Mononuclear cell (primary cell): ENCODE results near the gene GTF2A1. TPM values are rescaled to one million over a fixed set of nuclear protein-coding genes. Genes with fewer than 3 reads are reported as not detected.
"Not testable (repeated sequence)": the region's sequence is repeated elsewhere in the genome, so short reads cannot be mapped to it uniquely, and the experiment has no call there.

Source experiments
- H3K27me3 ChIP-seq: 2 replicates; pipeline ENCODE4 v1.6.0; 2011; ENCODE audit warnings: low read length, control low read depth; ENCODE audit not compliant: insufficient read depth
- H3K4me1 ChIP-seq: 2 replicates; pipeline ENCODE4 v1.5.1; 2011; ENCODE audit warnings: mild to moderate bottlenecking, low read length, control low read depth; ENCODE audit not compliant: insufficient read depth
- H3K4me3 ChIP-seq: 2 replicates; pipeline ENCODE4 v1.5.1; 2011; ENCODE audit warnings: mild to moderate bottlenecking, low read length, moderate library complexity
- H3K9me3 ChIP-seq: 2 replicates; pipeline ENCODE4 v1.5.1; 2011; ENCODE audit warnings: low read depth, mild to moderate bottlenecking, control low read depth, low read length
- total RNA-seq: library from RNA; depleted of rRNA; stranded (reverse); fragments of >200 nt; gene quantifications from one replicate; pipeline ENCODE4 v1.2.3, GENCODE V29; 2012

Gene GTF2A1
- total RNA-seq, 1 donor: 12.4 TPM

GRCh38 chr14:81244431-81244830, 23.7 kb upstream of the GTF2A1 start:
- H3K27me3 ChIP-seq, H3K4me1 ChIP-seq, H3K9me3 ChIP-seq, H3K4me3 ChIP-seq: not testable (repeated sequence)

DNA sequence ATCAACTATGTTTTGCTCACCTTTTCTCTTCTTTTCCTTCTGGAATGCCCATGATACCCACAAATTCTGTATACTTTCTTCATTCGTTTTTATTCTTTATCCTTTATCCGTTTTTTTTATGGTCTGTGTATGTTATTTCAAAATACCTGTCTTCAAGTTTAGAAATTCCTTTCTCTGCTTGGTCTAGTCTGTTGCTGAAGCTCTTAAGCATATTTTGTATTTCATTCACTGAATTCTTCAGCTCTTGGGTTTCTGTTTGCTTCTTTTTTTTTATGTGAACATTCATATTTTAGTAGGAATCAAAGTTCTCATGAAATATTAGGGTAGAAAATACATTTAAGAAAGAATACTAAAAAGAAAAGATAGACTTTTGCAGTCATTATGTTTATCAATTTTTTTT, 22.7 kb upstream of the GTF2A1 start:
- H3K27me3 ChIP-seq: no peaks in the 10 kb centered on the region
- peaks cover 5% of the 10 kb centered on the region for H3K9me3 ChIP-seq
- no peaks in the 10 kb centered on the region for H3K4me1 ChIP-seq
- H3K4me3 ChIP-seq: no peak overlapping the region

DNA sequence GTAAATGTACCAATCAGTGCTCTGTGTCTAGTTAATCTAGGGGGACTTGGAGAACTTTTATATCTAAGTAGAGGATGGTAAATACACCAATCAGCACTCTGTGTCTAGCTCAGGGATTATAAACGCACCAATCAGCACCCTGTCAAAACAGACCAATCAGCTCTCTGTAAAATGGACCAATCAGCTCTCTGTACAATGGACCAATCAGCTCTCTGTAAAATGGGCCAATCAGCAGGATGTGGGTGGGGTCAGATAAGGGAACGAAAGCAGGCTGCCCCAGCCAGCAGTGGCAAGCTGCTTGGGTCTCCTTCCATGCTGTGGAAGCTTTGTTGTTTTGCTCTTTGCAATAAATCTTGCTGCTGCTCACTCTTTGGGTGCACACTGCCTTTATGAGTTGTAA, 16.1 kb upstream of the GTF2A1 start:
- H3K9me3 ChIP-seq, H3K4me3 ChIP-seq, H3K27me3 ChIP-seq, H3K4me1 ChIP-seq: not testable (repeated sequence)

GRCh38 chr14:81236138-81236537, 15.4 kb upstream of the GTF2A1 start:
- Histone ChIP-seq H3K9me3 (no peaks in the 10 kb centered on the region), H3K4me1 (no peaks in the 10 kb centered on the region), H3K4me3 (no peak overlapping the region), H3K27me3 (no peaks in the 10 kb centered on the region)

DNA sequence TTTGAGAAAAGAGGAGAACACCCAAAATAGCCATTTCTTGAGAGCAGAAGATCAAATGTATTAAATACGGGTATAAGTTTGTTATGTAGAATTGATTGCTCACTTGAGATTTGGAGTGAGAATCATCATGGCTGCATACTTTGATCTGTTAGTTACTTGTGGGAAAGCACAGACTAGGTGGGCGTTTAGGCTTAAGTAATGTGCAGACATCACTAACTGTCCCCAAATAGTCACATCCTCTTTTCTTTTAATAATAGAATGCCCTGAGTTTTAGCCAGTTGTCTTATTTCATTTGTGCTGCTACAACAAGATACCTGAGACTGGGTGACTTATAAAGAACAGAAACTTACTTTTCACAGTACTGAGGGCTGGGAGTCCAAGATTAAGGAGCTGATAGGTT, 14.3 kb upstream of the GTF2A1 start:
- Histone ChIP-seq H3K9me3 (no peaks in the 10 kb centered on the region), H3K4me3 (no peak overlapping the region), H3K27me3 (no peaks in the 10 kb centered on the region), H3K4me1 (no peaks in the 10 kb centered on the region)

DNA sequence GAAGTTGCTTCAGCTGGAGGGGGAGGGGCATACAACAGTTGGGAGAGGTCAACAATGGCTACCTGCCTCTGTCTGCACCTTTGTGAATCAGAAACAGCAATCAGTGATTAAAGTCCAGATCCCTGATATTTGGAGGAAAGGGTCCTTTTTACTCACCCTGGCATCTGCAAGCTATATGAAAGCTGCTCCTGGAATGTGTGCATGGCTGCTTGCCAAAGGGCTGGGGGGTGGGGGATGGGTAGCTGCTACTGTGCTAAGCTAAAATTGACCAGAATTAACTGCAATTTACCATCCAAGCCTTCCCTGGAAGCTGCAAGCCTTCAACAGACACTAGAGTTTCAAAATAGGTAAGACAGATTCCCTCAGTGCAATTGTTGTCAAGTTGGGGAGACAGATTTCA, 13.5 kb upstream of the GTF2A1 start:
- no peak overlapping the region for H3K4me3 ChIP-seq
- no peaks in the 10 kb centered on the region for H3K4me1 ChIP-seq
- no peaks in the 10 kb centered on the region for H3K9me3 ChIP-seq
- no peaks in the 10 kb centered on the region for H3K27me3 ChIP-seq

DNA sequence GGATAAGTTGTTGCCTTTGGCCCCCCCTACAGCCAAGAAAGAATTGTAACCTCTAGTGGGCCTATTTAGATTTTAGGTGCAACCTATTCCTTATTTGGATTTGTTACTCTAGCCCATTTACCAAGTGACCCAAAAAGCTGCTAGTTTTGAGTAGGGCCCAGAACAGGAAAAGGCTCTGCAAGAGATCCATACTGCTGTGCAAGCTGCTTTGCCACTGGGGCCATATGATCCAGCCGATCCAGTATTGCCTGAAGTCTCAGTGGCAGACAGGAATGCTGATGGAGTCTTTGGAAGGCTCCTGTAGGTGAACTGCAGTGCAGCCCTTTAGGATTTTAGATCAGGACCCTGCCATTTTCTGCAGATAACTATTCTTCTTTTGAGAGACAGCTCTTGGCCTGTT, 12.9 kb upstream of the GTF2A1 start:
- Histone ChIP-seq H3K9me3 (no peaks in the 10 kb centered on the region), H3K4me3 (no peak overlapping the region), H3K27me3 (no peaks in the 10 kb centered on the region), H3K4me1 (no peaks in the 10 kb centered on the region)

- Histone ChIP-seq H3K4me3 (no peak overlapping the region), H3K27me3 (no peaks in the 10 kb centered on the region), H3K4me1 (no peaks in the 10 kb centered on the region), H3K9me3 (no peaks in the 10 kb centered on the region)
Observed at GRCh38 chr14:81231540-81231939, 10.8 kb upstream of the GTF2A1 start.

- Histone ChIP-seq H3K27me3 (no peaks in the 10 kb centered on the region), H3K9me3 (no peaks in the 10 kb centered on the region), H3K4me3 (no peak overlapping the region), H3K4me1 (peaks cover 9% of the 10 kb centered on the region)
Observed at GRCh38 chr14:81224222-81224621, 3.5 kb upstream of the GTF2A1 start.

DNA sequence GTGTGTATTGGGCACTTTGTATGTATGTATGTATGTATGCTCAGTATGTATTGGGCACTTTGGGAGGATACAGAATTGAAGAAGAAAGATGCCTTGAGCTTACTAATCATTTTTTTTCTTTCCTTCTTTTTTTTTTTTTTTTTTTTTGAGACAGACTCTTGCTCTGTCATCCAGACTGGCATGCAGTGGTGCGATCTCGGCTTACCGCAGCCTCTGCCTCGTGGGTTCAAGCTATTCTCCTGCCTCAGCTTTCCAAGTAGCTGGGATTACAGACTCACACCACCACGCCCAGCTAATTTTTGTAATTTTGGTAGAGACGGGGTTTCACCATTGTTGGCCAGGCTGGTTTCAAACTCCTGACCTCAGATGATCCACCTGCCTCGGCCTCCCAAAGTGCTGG, 3.0 kb upstream of the GTF2A1 start:
- H3K4me1 ChIP-seq: peaks cover 13% of the 10 kb centered on the region
- H3K4me3 ChIP-seq, H3K27me3 ChIP-seq, H3K9me3 ChIP-seq: not testable (repeated sequence)

DNA sequence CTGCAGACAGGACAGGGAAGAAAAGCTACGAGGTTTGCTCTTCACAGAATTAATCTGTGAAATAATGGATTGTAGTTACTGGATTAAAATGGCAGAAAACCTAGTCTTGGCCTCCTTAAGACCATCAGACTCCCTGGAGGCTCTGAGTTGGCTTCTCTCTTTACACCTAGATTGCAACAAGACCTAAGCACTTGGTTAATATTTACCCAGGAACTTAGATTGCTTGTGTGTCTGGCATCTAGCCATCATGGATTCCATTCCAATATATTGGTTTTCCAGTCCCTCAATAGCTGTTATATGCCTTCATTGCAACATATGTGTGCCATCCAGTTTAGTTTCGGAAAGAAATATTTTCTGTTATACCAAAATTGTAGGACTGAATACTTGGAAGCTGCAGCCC, 1.9 kb upstream of the GTF2A1 start:
- Histone ChIP-seq H3K9me3 (no peaks in the 10 kb centered on the region), H3K4me3 (no peak overlapping the region), H3K4me1 (peaks cover 13% of the 10 kb centered on the region), H3K27me3 (no peaks in the 10 kb centered on the region)

GRCh38 chr14:81222126-81222525, 1.4 kb upstream of the GTF2A1 start:
- peaks cover 19% of the 10 kb centered on the region for H3K4me1 ChIP-seq
- no peaks in the 10 kb centered on the region for H3K27me3 ChIP-seq
- H3K9me3 ChIP-seq: no peaks in the 10 kb centered on the region
- H3K4me3 ChIP-seq: no peak overlapping the region

DNA sequence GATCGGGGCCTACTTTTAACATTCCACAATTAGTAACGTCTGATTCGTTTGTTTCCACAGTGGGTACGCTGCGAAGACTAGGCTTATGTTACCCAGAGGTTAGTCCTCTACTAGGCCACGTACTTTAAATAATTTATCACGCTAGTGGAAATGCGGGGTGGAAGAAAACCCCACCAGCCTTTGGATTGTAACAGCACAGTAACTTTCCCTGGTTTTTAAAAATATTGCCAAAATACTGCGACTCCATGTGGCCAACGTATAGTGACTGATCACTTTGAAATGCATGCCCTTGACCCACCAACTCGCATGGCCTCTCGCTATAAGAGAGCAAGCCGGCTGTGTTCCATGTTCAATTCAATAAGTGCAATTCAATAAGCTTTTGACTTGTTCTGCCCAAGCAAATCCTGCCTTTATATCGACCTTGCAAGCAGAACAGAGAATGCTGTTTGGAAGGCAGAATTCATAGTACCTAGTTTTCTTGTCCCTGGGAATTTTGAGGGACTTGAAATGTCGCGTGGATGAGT, 882 bp upstream of the GTF2A1 start:
- H3K4me1 ChIP-seq: peaks cover 19% of the 10 kb centered on the region
- peak overlapping the region; percentile 75 for H3K4me3 ChIP-seq
- H3K9me3 ChIP-seq: no peaks in the 10 kb centered on the region
- no peaks in the 10 kb centered on the region for H3K27me3 ChIP-seq

GRCh38 chr14:81220580-81220829, 254 bp downstream of the GTF2A1 start:
- H3K4me3 ChIP-seq: peak overlapping the region; percentile 99
- peaks cover 19% of the 10 kb centered on the region for H3K4me1 ChIP-seq
- H3K27me3 ChIP-seq: no peaks in the 10 kb centered on the region
- H3K9me3 ChIP-seq: no peaks in the 10 kb centered on the region

DNA sequence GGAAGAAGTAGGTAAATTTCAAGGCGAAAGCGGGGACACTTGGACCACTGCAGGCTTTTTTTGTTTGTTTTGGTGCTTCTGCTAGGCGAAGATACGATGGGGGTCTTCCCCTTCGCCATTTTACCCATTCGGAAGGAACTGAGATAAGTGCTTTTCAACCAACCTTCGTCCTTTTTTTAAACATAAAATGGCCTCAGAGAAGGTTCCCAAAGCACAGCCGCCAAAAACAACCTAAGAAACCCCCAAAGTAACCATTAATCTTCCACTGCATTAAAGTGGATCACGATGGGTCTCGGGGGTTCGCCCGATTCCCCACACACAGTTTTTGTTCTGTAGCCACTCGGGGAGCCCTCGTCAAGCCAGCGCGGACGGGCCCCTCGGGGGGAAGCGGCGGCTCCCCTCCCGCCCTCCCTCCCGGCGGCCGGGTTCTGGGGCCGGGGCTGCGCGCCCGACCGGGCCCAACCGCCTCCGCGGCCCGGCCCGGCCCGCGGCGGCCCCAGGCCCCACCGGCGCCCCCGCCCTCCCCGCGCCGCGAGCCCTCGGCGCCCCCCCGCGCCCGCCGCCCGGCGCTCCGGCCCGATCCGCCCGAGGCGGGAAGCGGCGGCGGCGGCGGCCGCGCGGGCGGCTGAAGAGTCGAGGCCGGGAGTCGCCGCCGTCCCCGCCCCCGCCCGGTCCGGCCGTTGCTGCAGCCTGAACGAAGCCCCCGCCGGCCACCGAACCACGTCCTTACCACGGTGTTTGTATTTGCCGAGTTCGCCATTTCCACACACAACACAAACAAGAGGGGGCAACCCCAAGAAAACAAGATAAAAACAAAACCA, 790 bp downstream of the GTF2A1 start:
- Histone ChIP-seq H3K27me3 (no peaks in the 10 kb centered on the region), H3K4me3 (peak overlapping the region; percentile 99), H3K4me1 (peaks cover 19% of the 10 kb centered on the region), H3K9me3 (no peaks in the 10 kb centered on the region)

- H3K9me3 ChIP-seq: no peaks in the 10 kb centered on the region
- peaks cover 19% of the 10 kb centered on the region for H3K4me1 ChIP-seq
- H3K27me3 ChIP-seq: no peaks in the 10 kb centered on the region
- peak overlapping the region; percentile 97 for H3K4me3 ChIP-seq
Observed at GRCh38 chr14:81219210-81219758, 1.5 kb downstream of the GTF2A1 start.
